Daoy (cell line): ENCODE measurements around the gene FZD10. TPM values are rescaled to one million over a fixed set of nuclear protein-coding genes. Genes with fewer than 3 reads are reported as not detected.
A peak's percentile ranks its signal among the peaks of the same experiment; 100 is the strongest.

ENCODE experiments used
- DNase-seq: peaks from one replicate; pipeline ENCODE4 v3.0.0-alpha.2; 2015; ENCODE audit warnings: low read depth
- total RNA-seq: library from RNA; depleted of rRNA; stranded (reverse); fragments of >200 nt; shearing (Covaris generic); gene quantifications from 2 replicates; pipeline ENCODE4 v1.2.3, GENCODE V29; 2014

FZD10 gene
- total RNA-seq, 1 experiment from 2014 or later, result 0.17 TPM

GRCh38 chr12:130154276-130155070, 7.8 kb upstream of the FZD10 start:
- DNase-seq, result peak; percentile 73

DNA sequence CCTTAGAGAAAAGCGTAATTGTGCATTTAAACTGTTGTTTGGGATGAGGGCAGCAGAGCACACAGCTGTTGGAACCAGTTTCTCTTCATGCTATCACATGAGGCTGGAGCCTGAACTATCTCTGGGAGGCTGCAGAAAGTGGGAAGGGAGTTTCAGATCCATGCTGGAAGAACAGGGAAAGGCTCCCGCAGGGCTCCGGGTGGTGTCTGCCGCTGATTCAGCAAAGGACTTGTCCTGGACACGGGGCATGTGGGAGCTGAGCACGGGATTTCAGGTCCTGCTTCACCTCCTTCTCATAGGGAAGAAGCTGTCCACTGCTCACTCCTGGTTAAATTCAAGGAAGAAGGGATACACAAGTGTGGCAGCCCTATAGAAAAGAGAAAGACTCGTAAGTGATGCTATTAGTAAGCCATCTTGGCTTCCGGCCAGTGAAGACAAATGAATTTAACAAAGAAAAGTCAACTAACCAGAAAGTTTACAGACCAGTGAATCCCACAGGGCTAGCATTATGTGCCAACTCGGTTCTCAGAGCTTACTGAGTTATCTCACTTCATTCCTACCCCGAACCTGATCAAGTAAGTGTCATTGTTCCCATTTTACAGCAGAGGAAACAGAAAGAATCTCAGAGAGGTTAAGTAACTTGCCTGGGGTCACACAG, 6.7 kb upstream of the FZD10 start:
- DNase-seq, result peak; percentile 73

GRCh38 chr12:130156652-130157275, 5.5 kb upstream of the FZD10 start:
- DNase-seq, result no peak

DNA sequence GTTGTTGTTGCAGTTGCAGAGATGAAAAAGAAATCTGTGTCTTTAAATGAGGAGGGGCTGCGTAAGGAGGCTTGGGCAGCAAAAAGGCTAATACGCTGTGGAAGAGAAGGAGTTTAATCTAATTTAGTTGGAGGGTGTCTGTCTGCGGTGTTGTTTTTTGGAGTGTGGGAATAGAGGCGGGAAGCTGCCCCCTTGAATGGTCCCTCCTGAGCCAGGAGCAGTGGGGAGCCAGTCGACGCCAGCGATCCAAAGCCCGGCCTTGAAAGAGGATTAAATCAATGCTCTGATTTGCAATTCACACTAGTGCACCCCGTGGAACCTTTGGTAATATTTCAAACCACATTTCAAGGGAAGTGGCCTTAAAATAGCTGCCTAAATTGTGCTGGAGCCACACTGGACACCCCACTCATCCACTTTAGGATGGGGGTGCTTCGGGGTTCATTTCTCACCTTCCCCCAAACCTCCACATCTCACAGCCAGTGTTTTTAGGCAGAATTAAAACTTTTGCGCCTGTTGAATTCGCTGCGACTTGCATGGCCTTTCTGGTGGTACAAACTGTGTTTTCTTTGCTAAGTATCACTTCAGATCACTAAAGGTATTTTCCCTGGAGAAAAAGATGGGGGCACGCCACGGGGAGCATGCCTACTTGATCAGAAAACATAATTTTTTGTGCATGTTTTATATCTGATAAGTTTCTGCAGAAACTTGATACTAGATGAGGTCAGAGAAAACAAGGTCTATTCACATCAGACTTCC, 4.1 kb upstream of the FZD10 start:
- no peak for DNase-seq

- no peak for DNase-seq
Observed at GRCh38 chr12:130158754-130159059, 3.6 kb upstream of the FZD10 start.

DNA sequence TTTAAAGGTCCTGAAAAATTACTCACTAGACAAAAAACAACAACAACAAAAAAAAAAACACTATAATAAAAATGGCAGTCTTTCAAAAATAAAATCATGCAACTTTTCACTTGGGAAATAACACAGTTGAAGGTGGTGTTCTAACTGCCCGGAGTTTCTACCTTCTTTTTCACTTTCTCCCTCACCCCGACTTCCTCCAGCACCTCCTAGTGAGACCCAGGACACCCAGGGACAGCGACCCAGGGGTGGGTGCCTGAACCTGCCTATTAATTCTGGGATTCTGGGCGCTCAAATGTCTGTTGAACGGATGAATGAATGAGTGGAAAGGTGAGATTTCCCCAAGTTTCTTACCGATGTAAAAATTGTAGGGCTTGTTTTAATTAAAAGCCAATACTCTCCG, 2.0 kb upstream of the FZD10 start:
- DNase-seq, result no peak

DNA sequence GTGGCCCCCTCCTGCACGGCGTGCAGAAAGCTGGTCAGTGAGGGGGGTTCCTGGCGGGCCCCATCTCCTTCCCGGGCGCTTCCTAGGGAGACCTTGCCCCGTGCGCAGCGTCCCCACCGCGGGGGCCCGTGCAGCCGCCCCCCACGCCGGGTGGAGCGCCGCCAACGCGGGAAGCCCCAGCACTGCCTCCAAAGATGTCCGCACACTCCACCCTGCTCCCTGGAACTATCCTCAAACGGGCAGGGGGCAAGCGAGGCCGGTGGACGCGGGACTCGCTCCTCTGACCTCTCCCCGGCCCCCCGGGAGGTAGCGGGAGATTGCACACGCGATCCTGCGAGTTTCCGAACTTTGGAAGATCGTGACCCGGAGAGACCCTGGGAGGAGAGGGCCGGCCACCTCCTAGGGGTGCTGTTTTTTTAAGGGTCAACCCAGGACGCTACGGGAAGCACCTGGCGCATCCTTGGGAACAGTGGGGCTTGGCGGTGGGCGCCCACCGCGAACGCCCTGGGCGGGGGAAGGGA, 1.5 kb upstream of the FZD10 start:
- DNase-seq, result no peak

GRCh38 chr12:130161261-130162243, 712 bp upstream of the FZD10 start:
- peak; percentile 61 for DNase-seq

DNA sequence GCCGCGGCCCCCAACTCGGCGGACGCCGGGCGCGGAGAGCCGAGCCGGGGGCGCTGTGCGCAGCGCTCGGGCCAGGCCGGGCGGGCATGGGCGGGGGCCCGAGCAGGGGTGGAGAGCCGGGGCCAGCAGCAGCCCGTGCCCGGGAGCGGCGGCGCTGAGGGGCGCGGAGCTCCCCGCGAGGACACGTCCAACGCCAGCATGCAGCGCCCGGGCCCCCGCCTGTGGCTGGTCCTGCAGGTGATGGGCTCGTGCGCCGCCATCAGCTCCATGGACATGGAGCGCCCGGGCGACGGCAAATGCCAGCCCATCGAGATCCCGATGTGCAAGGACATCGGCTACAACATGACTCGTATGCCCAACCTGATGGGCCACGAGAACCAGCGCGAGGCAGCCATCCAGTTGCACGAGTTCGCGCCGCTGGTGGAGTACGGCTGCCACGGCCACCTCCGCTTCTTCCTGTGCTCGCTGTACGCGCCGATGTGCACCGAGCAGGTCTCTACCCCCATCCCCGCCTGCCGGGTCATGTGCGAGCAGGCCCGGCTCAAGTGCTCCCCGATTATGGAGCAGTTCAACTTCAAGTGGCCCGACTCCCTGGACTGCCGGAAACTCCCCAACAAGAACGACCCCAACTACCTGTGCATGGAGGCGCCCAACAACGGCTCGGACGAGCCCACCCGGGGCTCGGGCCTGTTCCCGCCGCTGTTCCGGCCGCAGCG, 639 bp downstream of the FZD10 start:
- no peak for DNase-seq

DNA sequence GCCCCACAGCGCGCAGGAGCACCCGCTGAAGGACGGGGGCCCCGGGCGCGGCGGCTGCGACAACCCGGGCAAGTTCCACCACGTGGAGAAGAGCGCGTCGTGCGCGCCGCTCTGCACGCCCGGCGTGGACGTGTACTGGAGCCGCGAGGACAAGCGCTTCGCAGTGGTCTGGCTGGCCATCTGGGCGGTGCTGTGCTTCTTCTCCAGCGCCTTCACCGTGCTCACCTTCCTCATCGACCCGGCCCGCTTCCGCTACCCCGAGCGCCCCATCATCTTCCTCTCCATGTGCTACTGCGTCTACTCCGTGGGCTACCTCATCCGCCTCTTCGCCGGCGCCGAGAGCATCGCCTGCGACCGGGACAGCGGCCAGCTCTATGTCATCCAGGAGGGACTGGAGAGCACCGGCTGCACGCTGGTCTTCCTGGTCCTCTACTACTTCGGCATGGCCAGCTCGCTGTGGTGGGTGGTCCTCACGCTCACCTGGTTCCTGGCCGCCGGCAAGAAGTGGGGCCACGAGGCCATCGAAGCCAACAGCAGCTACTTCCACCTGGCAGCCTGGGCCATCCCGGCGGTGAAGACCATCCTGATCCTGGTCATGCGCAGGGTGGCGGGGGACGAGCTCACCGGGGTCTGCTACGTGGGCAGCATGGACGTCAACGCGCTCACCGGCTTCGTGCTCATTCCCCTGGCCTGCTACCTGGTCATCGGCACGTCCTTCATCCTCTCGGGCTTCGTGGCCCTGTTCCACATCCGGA, 1.4 kb downstream of the FZD10 start:
- no peak for DNase-seq

GRCh38 chr12:130164216-130164542, 1.9 kb downstream of the FZD10 start:
- DNase-seq, result no peak

GRCh38 chr12:130164936-130165335, 2.7 kb downstream of the FZD10 start:
- DNase-seq, result no peak

DNA sequence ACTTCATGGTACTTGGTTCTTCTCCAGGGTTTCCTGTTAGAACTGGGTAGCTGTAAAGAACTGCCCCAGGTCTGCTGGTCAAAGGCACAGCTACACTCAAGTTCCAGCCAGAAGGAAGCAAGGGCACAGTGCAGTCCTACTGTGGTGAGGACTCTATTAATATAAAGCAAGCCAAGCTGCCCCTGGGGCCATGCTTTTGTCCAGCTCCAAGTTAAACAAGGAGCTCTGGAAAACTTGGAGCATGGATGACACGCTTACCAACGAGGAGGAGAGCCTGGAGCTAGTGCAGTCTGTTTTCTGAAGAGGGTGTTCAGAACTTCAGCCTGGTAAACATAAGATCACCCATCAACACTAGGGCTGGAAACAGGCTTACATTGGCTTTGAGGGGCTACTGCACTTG, 4.0 kb downstream of the FZD10 start:
- DNase-seq, result no peak

GRCh38 chr12:130167537-130167936, 5.3 kb downstream of the FZD10 start:
- DNase-seq, result no peak

- no peak for DNase-seq
Observed at GRCh38 chr12:130169256-130169655, 7.0 kb downstream of the FZD10 start.

DNA sequence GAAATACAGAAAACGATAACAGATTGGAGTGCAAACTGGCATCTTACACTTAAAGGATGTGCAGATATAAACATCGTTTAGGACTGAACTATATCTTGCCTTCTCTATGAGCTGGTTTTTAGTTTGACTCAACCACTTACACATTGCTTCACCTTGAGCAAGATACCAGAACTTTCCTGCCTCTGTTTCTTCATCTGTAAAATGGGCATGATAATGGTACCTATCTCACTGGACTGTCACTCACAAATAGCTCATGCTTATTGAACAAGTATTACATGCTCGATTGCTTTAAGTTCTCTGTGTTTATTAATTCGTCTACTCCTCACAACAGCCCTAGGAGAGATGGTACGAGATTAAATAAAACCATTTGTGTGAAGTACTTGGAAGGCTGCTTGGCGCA, 7.7 kb downstream of the FZD10 start:
- no peak for DNase-seq

DNA sequence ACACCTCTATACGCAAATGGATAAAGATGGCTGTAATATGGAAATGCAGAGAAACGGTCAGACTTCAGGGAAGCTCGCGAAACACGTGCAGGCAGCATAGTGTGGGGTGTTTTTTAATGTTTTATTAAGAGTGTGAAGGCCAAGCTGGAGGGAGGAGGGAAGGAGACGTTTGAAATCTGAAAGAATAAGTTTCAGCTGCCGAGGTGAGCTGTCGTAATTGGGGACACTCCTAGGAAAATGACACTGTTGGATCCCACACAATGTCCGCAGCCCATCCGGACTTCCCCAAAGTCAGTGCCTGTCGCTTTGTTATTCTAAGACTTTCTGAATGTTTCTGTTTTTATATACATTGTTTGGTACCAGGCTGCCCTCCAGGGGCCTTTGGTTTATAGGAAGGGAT, 8.3 kb downstream of the FZD10 start:
- no peak for DNase-seq

DNA sequence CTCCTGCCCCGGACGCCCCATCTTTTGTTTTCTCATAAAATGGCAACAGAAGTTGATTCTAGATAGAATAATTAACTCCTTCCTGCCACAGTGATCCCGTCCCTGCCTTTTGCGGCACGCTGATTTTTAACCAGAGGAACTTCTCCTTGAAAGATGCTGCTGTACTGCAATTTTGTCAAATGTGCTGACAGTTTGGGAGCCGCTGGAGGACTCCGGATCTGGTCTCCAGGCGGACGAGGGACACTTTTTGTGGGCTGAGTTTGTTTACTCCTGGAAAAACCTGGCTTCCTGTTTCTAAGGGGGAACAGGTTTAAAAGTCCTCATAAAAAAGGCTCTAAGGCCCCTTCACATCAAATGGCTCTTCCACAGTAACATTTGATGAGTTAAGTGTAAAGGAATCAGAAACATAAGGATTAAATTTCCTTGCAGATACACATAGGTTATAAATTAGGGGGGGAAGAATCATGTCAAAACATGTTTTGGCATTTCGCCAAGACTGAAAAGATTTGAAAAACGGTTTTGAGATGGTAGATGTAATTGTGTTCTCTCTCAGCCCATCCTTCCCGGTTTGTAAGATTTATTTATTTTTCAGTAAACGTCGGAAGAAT, 15.5 kb downstream of the FZD10 start:
- DNase-seq, result no peak

DNA sequence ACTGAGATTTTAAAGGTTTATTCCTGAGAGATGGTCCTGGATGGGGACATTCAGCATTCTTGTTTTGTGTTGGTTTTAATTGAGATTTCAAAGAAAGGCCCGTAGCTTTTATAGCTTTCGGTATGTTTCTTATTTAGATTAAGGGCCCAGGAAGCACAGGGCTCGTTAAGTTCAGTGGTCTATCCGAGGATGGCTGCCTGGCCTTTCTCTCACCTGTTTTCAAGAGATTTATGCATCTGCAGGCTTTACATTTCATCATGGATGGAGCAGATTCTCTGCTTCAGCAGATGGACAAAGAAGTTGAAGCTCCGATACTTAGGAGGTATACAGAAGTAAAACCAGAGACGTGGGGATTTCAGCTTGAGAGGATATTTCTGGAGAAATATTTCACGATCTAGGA, 16.0 kb downstream of the FZD10 start:
- no peak for DNase-seq
